HEK293T (cell line): ENCODE data around the gene FDXACB1.

Experiments
- ARNT ChIP-seq: fragments of 450-650 bp; IDR thresholded peaks from 2 replicates; pipeline ENCODE4 v1.6.1; 2017; ENCODE audit warnings: mild to moderate bottlenecking
- ELF4 ChIP-seq: fragments of 450-650 bp; IDR thresholded peaks from 2 replicates; pipeline ENCODE4 v1.6.1; 2017; ENCODE audit warnings: antibody characterized with exemption
- FOXA1 ChIP-seq: fragments of 450-650 bp; IDR thresholded peaks from 2 replicates; pipeline ENCODE4 v1.6.1; 2016; ENCODE audit warnings: mild to moderate bottlenecking
- L3MBTL2 ChIP-seq: fragments of 450-650 bp; conservative IDR thresholded peaks from 2 replicates; pipeline ENCODE4 v1.6.1; 2016; ENCODE audit warnings: mild to moderate bottlenecking
- SP1 ChIP-seq: fragments of 450-650 bp; IDR thresholded peaks from 2 replicates; pipeline ENCODE4 v1.6.1; 2017
- SUZ12 ChIP-seq: fragments of 450-650 bp; IDR thresholded peaks from 2 replicates; pipeline ENCODE4 v1.6.1; 2016; ENCODE audit warnings: mild to moderate bottlenecking
- TARDBP ChIP-seq: fragments of 450-650 bp; IDR thresholded peaks from 2 replicates; pipeline ENCODE4 v1.6.1; 2016

DNA sequence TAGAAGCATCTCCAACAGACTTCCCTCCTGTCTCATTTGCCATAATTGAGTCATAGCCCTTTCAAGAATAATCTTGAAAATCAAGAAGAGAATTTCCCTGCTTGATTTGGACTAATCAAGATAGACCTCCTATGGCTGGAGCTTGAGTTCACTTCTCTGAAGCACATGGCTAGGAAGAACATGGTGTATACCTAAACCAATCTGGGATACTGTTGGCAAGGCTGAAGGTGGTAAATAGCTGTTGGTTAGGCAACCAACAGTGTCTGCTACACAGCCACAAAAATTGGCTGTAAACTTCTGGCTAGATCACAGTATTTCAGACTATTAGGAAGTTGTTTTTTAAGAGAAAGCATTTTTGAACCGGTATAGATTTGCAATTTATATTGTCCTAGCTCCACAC lies 27.7 kb upstream of the FDXACB1 start:
- TF ChIP-seq SUZ12, result no peak
- TF ChIP-seq FOXA1, result no peak
- no peak for TF ChIP-seq ELF4
- TF ChIP-seq TARDBP, result no peak
- no peak for TF ChIP-seq ARNT
- TF ChIP-seq L3MBTL2, result no peak
- TF ChIP-seq SP1, result no peak
